SK-N-SH (cell line): Measurements from ENCODE around the gene ANAPC2.

Source experiments
- CTCF ChIP-seq: fragments of 200-600 bp; sonication (generic); IDR thresholded peaks from 2 replicates; pipeline ENCODE4 v1.6.1; 2017; ENCODE audit warnings: antibody characterized with exemption, mild to moderate bottlenecking, moderate library complexity
- EP300 ChIP-seq, 2 experiments: IDR thresholded peaks; 2 replicates each; pipeline versions ENCODE4 v1.4.0 to v1.6.1; 2012; ENCODE audit warnings: borderline replicate concordance in 1 of 2, low read depth in 1 of 2, low read length in 1 of 2
- FOXM1 ChIP-seq: IDR thresholded peaks from 2 replicates; pipeline ENCODE4 v1.4.0; 2012; ENCODE audit warnings: low read depth, mild to moderate bottlenecking
- GATA2 ChIP-seq: sonication (generic); formaldehyde crosslinking; IDR thresholded peaks from 2 replicates; pipeline ENCODE4 v1.5.0; 2020; ENCODE audit warnings: mild to moderate bottlenecking, missing genetic modification reagents
- MXI1 ChIP-seq: IDR thresholded peaks from 2 replicates; pipeline ENCODE4 v1.6.1; 2012; ENCODE audit warnings: mild to moderate bottlenecking, low read depth, low read length, improper control_type of control experiment
- POLR2AphosphoS5 ChIP-seq: IDR thresholded peaks from 2 replicates; pipeline ENCODE4 v1.6.1; 2012; ENCODE audit warnings: low read depth, low read length
- RCOR1 ChIP-seq: fragments of 150-350 bp; IDR thresholded peaks from 2 replicates; pipeline ENCODE4 v1.6.1; 2017; ENCODE audit warnings: antibody characterized with exemption, low read length
- REST ChIP-seq: IDR thresholded peaks from 2 replicates; pipeline ENCODE4 v1.6.1; 2012; ENCODE audit warnings: mild to moderate bottlenecking, low read depth, low read length, moderate library complexity
- SMC3 ChIP-seq: IDR thresholded peaks from 2 replicates; pipeline ENCODE4 v1.6.1; 2012; ENCODE audit warnings: low read depth, low read length, improper control_type of control experiment
- TAF1 ChIP-seq: IDR thresholded peaks from 2 replicates; pipeline ENCODE4 v1.6.1; 2012; ENCODE audit warnings: low read depth, mild to moderate bottlenecking, low read length, moderate library complexity, borderline replicate concordance
- TEAD4 ChIP-seq: IDR thresholded peaks from 2 replicates; pipeline ENCODE4 v1.4.0; 2012; ENCODE audit warnings: mild to moderate bottlenecking, borderline replicate concordance; ENCODE audit not compliant: insufficient read depth
- USF2 ChIP-seq: fragments of 150-350 bp; IDR thresholded peaks from 2 replicates; pipeline ENCODE4 v1.6.1; 2017; ENCODE audit warnings: antibody characterized with exemption, low read length, low read depth, borderline replicate concordance

DNA sequence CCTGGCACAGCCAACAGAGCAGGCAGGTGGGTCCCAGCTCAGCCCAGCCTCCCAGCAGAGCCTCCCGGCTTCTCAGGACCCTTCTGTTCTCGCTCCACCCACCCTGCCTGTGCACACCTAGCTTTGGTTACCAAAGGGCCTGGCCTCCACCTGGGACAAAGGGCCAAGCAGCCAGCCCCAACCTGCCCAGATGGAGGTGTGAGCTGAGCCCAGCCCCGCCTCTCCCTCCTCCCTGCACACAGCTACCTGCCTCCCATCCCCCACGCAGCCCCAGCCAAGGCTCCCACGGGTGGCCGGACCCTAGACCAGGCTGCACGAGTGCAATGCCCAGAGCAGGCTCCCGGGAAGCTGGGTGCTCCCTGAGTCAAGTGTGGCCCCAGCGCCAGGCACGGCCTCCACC, 6.5 kb upstream of the ANAPC2 start:
- TF ChIP-seq RCOR1: no peak
- TF ChIP-seq TEAD4: no peak
- TF ChIP-seq CTCF: no peak
- TF ChIP-seq TAF1: no peak
- TF ChIP-seq MXI1: no peak
- no peak for TF ChIP-seq EP300 (IDR thresholded peaks at IDR 0.05; ENCODE audit: borderline replicate concordance in 1 of 2, low read depth in 1 of 2, low read length in 1 of 2)
- TF ChIP-seq FOXM1: no peak
- TF ChIP-seq POLR2AphosphoS5: no peak
- TF ChIP-seq USF2: no peak
- TF ChIP-seq SMC3: no peak
- no peak for TF ChIP-seq REST
- TF ChIP-seq GATA2 (CRISPR knock-in tag): no peak
